ENCODE data around the gene DBN1.
A peak's percentile ranks its signal among the peaks of the same experiment; 100 is the strongest.

Gene DBN1

DNA sequence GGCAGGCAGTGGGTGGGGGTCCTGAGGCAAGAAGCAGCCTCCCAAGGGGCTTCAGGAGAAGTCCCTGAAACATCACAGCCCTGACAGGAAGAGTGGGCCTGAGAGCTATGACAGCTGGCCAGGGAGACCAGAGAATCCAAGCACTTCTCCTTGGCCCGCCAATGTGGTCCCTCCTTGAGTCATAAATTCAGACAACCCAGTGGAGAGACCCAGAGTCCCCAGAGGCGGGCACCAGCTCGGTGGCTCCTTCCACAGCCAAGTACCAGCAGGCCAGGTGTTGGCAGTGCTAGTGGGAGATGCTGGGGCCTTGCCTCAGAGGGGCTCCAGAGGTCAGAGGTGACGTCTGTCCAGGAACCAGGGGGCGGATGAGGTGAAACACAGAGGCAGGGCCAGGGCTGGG lies 37.7 kb upstream of the DBN1 start:
- Mint-ChIP-seq H3K27ac (no peak overlapping the region), H3K36me3 (ENCODE audit: low read depth) (peaks cover 48% of the 10 kb centered on the region), H3K9me3 (no peaks in the 10 kb centered on the region), H3K4me1 (peaks cover 15% of the 10 kb centered on the region), H3K4me3 (peak overlapping the region in 1 of 3 experiments; percentile 24), H3K27me3 (ENCODE audit: low read depth) (peaks cover 4% of the 10 kb centered on the region)
- TF ChIP-seq CTCF (IDR thresholded peaks at IDR 0.05; ENCODE audit: unreplicated experiment in 3 of 3) = no peak

GRCh38 chr5:177510567-177511053 lies 37.2 kb upstream of the DBN1 start:
- Mint-ChIP-seq H3K4me1 (peaks cover 13% of the 10 kb centered on the region), H3K9me3 (no peaks in the 10 kb centered on the region), H3K27ac (no peak overlapping the region), H3K27me3 (ENCODE audit: low read depth) (peaks cover 4% of the 10 kb centered on the region), H3K36me3 (ENCODE audit: low read depth) (peaks cover 46% of the 10 kb centered on the region), H3K4me3 (peak overlapping the region in 1 of 3 experiments; percentile 24)
- no peak for TF ChIP-seq CTCF (IDR thresholded peaks at IDR 0.05; ENCODE audit: unreplicated experiment in 3 of 3)

DNA sequence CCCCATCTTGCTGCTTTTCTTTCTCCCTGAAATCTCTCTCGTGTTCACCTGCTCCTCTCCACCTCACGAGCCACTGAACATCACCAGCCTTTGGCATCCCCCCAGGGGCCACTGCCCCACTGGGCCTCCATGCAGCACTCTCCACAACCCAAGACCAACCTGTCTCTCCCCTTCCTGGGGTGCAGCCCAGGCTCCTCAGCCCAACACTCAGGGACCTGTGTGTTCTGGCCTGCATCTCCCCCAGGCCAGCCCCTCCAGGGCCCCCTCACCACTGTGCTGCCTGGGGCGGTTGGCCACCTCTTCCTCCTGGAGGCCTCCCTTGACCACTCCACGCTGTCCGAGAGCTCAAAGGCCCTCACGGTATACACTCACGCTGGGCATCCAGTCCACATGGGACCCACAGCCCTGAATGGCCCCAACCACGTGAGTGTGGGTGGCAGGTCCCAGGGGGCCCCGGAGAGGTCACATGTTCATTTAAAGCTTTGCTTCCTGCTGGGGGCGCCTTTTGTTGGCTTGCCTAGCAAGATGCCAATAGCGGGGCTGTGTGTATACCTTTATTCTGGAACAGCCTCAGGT lies 36.6 kb upstream of the DBN1 start:
- no peaks in the 10 kb centered on the region for H3K9me3 Mint-ChIP-seq

DNA sequence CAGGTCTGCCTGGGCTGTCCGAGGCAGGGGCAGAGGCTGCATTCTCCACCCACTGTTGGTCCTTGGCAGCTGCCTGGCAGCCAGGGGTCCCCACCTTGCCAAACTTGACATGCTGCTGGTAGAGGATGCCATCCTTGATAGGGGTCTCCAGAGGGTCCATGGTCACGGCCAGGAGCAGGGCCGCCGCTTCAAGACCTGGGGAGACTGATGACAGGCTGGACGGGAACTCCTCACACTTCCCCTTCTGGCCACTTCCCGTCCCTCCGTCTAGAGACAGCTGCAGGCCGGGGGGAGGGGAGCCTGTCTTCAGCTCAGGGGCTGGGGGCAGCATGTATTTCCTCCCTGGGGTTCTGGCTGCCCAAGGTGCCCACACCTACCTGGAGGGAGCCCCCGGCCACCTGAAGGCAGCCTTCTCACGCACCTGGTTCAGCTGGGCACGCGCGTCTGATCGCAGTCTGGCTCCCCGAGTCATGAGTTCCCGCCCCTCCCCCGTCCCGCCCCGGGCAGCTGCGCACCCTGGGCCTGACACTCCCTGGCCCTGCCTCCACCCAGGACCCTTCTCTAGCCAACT lies 36.0 kb upstream of the DBN1 start, which contains the start of gene DOK3:
Gene DOK3 (minus strand): TSS at position 446 of the 571 bp plus-strand sequence. CDS start 286 bp downstream, at position 160.
- H3K27me3 Mint-ChIP-seq (ENCODE audit: low read depth) = peaks cover 4% of the 10 kb centered on the region
- H3K9me3 Mint-ChIP-seq = no peaks in the 10 kb centered on the region
- peak within 1 kb of the TSS in 2 of 3 experiments; percentile 38 to 59 for H3K27ac Mint-ChIP-seq
- peak within 1 kb of the TSS; percentile 9 to 62 (median 51) for H3K4me3 Mint-ChIP-seq
- TF ChIP-seq CTCF (IDR thresholded peaks at IDR 0.05; ENCODE audit: unreplicated experiment in 3 of 3) = no peak
- H3K36me3 Mint-ChIP-seq (ENCODE audit: low read depth) = peaks cover 39% of the 10 kb centered on the region
- H3K4me1 Mint-ChIP-seq = peaks cover 10% of the 10 kb centered on the region

More for the DNA sequence above, 36.6 kb upstream of the DBN1 start:
- peaks cover 10% of the 10 kb centered on the region for H3K4me1 Mint-ChIP-seq
- H3K27me3 Mint-ChIP-seq (ENCODE audit: low read depth) = peaks cover 4% of the 10 kb centered on the region
- H3K36me3 Mint-ChIP-seq (ENCODE audit: low read depth) = peaks cover 41% of the 10 kb centered on the region
- TF ChIP-seq CTCF (IDR thresholded peaks at IDR 0.05; ENCODE audit: unreplicated experiment in 3 of 3) = no peak
- H3K27ac Mint-ChIP-seq = peak overlapping the region in 1 of 3 experiments; percentile 59
- H3K4me3 Mint-ChIP-seq = peak overlapping the region in 2 of 3 experiments; percentile 51 to 62

DNA sequence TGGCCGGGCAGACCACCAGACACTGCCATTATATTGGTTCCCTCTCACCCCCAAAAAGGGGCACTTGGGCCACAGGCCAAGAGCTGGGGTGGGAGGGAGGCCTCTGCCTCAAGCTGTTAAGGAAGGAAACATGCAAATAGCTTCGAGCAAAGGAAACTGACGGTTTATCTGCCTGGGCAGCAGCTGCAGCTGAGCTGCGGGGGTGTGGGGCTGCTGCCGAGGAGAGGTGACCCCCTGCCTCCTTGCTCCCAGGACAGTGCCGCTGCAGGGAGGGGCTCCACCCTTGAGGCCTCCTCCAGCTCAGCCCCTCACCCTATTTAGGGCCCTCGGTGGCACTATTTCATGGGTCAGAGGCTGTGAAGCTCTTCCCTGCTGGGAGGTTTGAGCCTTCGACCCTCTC lies 35.4 kb upstream of the DBN1 start:
- TF ChIP-seq CTCF (IDR thresholded peaks at IDR 0.05; ENCODE audit: unreplicated experiment in 3 of 3) = no peak
- H3K27ac Mint-ChIP-seq = peak overlapping the region in 1 of 3 experiments; percentile 38
- H3K27me3 Mint-ChIP-seq (ENCODE audit: low read depth) = peaks cover 4% of the 10 kb centered on the region
- no peak overlapping the region for H3K4me3 Mint-ChIP-seq
- H3K9me3 Mint-ChIP-seq = no peaks in the 10 kb centered on the region
- H3K36me3 Mint-ChIP-seq (ENCODE audit: low read depth) = peaks cover 33% of the 10 kb centered on the region
- peaks cover 10% of the 10 kb centered on the region for H3K4me1 Mint-ChIP-seq
